Activated T-cell treated with anti-CD3 and anti-CD28 coated beads, Interleukin-2, amount 50 U/mL, for 24 hours (primary cell): ENCODE data around the gene KRTAP4-5.
"Not testable (repeated sequence)": the region's sequence is repeated elsewhere in the genome, so short reads cannot be mapped to it uniquely, and the experiment has no call there.

Experiments
- DNase-seq: peaks from one replicate; pipeline ENCODE4 v3.0.0-alpha.2; 2020
- H3K27ac Mint-ChIP-seq: 2 replicates; pipeline ENCODE4 v1.8.0; 2020; ENCODE audit warnings: mild to moderate bottlenecking, mixed read lengths
- H3K27me3 Mint-ChIP-seq: 2 replicates; pipeline ENCODE4 v1.8.0; 2020; ENCODE audit warnings: mixed read lengths
- H3K36me3 Mint-ChIP-seq: 2 replicates; pipeline ENCODE4 v1.8.0; 2020; ENCODE audit warnings: low read depth, mixed read lengths
- H3K4me1 Mint-ChIP-seq: 2 replicates; pipeline ENCODE4 v1.8.0; 2020; ENCODE audit warnings: low read depth, mixed read lengths
- H3K4me3 Mint-ChIP-seq: 2 replicates; pipeline ENCODE4 v1.8.0; 2020; ENCODE audit warnings: mild to moderate bottlenecking, moderate library complexity, mixed read lengths
- H3K9me3 Mint-ChIP-seq: 2 replicates; pipeline ENCODE4 v1.8.0; 2020; ENCODE audit warnings: mixed read lengths

The KRTAP4-5 gene

DNA sequence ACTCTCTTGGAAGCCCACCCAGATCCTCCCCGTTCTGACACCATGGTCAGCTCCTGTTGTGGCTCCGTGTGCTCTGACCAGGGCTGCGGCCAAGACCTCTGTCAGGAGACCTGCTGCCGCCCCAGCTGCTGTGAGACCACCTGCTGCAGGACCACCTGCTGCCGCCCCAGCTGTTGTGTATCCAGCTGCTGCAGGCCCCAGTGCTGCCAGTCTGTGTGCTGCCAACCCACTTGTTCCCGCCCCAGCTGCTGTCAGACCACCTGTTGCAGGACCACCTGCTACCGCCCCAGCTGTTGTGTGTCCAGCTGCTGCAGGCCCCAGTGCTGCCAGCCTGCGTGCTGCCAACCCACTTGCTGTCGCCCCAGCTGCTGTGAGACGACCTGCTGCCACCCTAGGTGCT lies 44.3 kb downstream of the KRTAP4-5 start, which contains the start of gene KRTAP4-9:
Gene KRTAP4-9 (plus strand): TSS at position 43 of the 400 bp plus-strand sequence. CDS start 0 bp downstream, at position 43.
- H3K27me3 Mint-ChIP-seq = peaks cover 26% of the 10 kb centered on the region
- H3K9me3 Mint-ChIP-seq = not testable (repeated sequence)

DNA sequence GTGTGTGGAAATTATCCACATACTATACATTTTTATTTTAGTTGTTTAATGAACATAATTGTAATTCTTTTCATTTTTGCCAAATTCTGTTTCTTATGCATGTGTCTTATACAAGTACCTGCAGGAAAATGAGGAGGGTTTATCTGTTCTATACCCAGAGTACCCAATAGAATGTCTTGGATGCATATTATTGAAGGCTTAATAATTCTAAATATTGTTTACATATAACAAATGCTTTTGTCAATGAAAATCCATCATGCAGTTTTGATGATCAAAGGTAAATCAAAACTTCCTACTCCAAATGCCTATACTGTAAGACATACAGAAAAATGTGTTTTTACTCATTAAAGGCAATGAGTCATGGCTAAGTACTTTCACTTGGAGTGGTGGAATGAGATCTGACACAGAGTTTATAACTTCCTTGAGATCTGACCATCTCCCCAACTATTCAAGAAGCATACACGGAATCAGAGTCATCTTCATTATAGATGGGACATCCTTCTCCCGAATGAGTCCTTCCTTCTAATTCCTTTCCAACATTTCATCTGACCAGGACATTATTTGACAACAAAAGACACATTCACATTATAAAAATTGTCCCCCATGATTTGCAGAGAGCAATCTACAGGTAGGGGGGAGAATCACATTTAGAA lies 45.1 kb downstream of the KRTAP4-5 start:
- not testable (repeated sequence) for H3K9me3 Mint-ChIP-seq, H3K4me3 Mint-ChIP-seq, H3K4me1 Mint-ChIP-seq, H3K27ac Mint-ChIP-seq, DNase-seq, H3K36me3 Mint-ChIP-seq
- peaks cover 31% of the 10 kb centered on the region for H3K27me3 Mint-ChIP-seq

More for the DNA sequence above, 44.3 kb downstream of the KRTAP4-5 start, which contains the start of gene KRTAP4-9:
- DNase-seq, H3K36me3 Mint-ChIP-seq, H3K4me1 Mint-ChIP-seq, H3K27ac Mint-ChIP-seq, H3K4me3 Mint-ChIP-seq: not testable (repeated sequence)

DNA sequence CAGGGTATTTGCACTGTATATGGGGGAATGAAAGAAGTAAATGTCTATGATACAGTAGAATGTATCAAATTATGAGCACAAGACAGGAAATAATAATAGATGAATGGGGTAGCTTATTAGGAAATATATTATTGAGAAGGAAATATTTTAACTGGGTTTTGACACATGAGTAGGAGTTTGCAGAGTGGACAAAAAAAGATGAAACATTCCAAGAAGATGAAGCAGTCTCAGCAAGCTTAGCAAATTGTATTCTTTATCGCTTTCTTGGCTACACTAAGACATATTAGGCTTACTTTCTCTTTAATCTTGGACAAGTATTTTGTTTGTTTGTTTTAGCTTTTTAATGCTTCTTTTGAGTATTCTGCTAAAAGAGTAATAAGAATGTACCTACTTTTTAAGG lies 45.7 kb downstream of the KRTAP4-5 start:
- Mint-ChIP-seq H3K9me3 (no peaks in the 10 kb centered on the region), H3K36me3 (no peaks in the 10 kb centered on the region), H3K4me1 (peaks cover 5% of the 10 kb centered on the region), H3K27ac (no peak overlapping the region), H3K27me3 (peaks cover 31% of the 10 kb centered on the region), H3K4me3 (no peak overlapping the region)
- no peak for DNase-seq

DNA sequence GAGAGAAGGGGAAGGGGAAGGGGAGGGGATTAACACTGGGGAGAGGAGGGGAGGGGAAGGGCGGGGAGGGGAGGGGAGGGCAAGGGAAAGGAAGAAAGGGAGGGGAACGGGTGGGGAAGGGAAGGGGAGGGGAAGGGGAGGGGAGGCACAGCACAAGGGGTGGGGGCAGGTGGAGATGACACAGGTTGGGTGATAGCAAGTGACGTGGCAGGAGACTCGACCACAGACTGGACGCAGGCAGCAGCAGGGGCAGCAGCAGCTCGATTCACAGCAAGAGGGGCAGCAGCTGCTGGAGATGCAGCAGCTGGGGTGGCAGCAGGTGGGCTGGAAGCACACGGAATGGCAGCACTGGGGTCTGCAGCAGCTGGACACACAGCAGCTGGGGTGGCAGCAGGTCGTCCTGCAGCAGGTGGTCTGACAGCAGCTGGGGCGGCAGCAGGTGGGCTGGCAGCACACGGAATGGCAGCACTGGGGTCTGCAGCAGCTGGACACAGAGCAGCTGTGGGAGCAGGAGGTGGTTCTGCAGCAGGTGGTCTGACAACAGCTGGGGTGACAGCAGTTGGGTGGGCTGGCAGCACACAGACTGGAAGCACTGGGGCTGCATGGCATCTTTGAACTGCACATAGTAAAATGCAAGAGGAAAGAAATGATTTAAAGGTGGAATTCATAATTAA lies 47.9 kb downstream of the KRTAP4-5 start, which contains the start of gene KRTAP4-16:
Gene KRTAP4-16 (minus strand): TSS at position 624 of the 674 bp plus-strand sequence. CDS start 0 bp downstream, at position 624.
- H3K9me3 Mint-ChIP-seq = no peaks in the 10 kb centered on the region
- H3K4me1 Mint-ChIP-seq = peaks cover 5% of the 10 kb centered on the region
- DNase-seq = no peak
- no peak within 1 kb of the TSS for H3K4me3 Mint-ChIP-seq
- H3K27ac Mint-ChIP-seq = no peak within 1 kb of the TSS
- H3K27me3 Mint-ChIP-seq = peaks cover 26% of the 10 kb centered on the region
- no peaks in the 10 kb centered on the region for H3K36me3 Mint-ChIP-seq

DNA sequence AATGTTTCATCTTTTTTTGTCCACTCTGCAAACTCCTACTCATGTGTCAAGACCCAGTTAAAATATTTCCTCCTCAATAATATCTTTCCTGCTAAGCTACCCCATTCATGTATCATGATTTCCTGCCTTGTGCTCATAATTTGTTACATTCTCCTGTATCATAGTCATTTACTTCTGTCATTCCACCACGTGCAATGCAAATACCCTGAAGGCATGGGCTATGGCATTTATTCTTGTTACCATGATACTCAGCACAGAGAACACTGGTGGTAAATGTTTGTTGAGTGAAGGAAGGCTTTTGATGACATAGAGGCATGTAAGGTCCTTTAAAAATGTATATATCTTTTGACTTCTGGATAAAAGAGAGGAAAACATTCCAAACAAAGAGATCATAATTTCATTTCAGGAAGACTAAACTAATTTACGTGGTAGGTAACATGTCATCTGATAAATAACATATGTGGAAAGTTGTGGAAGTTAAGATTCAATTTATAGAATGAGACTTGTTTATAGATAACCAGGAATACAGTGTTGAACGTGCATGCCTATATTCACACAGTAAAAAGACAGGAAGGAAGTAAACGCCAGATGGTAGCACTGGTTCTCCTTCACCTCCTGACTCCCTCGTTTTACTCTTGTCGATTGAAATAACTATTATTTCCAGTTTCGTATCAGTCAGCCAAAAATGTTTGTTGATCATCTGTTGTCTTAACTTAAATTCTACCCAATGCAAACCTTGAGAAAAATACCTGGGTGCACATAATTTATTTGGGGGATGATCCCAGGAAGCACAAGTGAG lies 49.7 kb downstream of the KRTAP4-5 start:
- not testable (repeated sequence) for H3K27ac Mint-ChIP-seq, H3K36me3 Mint-ChIP-seq, H3K4me1 Mint-ChIP-seq, DNase-seq, H3K9me3 Mint-ChIP-seq, H3K4me3 Mint-ChIP-seq
- peaks cover 22% of the 10 kb centered on the region for H3K27me3 Mint-ChIP-seq
